Coronary artery (tissue), 2 donors: ENCODE results near the gene CPLX3.

Source experiments
- DNase-seq: peaks from one replicate; pipeline ENCODE4 v3.0.0-alpha.2; 2017; ENCODE audit warnings: low spot score
- H3K27ac ChIP-seq, 2 donors: fragments of 200-600 bp; sonication (generic); one replicate each; pipeline ENCODE4 v1.5.1; 2016 to 2019
- H3K4me3 ChIP-seq: fragments of 200-600 bp; sonication (generic); 2 replicates; pipeline ENCODE4 v1.5.1; 2016; ENCODE audit warnings: mild to moderate bottlenecking, moderate library complexity
- CTCF ChIP-seq: fragments of 200-600 bp; sonication (generic); IDR thresholded peaks from one replicate; pipeline ENCODE4 v1.5.1; 2019; ENCODE audit warnings: antibody characterized with exemption

The CPLX3 gene

GRCh38 chr15:74845208-74845568 lies 18.8 kb downstream of the CPLX3 start:
- no peak for TF ChIP-seq CTCF
- Histone ChIP-seq H3K4me3 (no peak overlapping the region), H3K27ac (no peak overlapping the region)
- no peak for DNase-seq

GRCh38 chr15:74845581-74845980 lies 19.2 kb downstream of the CPLX3 start:
- H3K27ac ChIP-seq, result no peak overlapping the region
- no peak for TF ChIP-seq CTCF
- H3K4me3 ChIP-seq, result no peak overlapping the region
- no peak for DNase-seq

GRCh38 chr15:74847432-74847831 lies 21.0 kb downstream of the CPLX3 start:
- Histone ChIP-seq H3K27ac (no peak overlapping the region), H3K4me3 (no peak overlapping the region)
- no peak for DNase-seq
- TF ChIP-seq CTCF, result no peak

- no peak for TF ChIP-seq CTCF
- no peak for DNase-seq
- no peak overlapping the region for H3K27ac ChIP-seq
Measured at GRCh38 chr15:74850393-74850792, 24.0 kb downstream of the CPLX3 start.

GRCh38 chr15:74851960-74852359 lies 25.5 kb downstream of the CPLX3 start:
- no peak for DNase-seq
- TF ChIP-seq CTCF, result no peak
- no peak overlapping the region for H3K27ac ChIP-seq
- no peak overlapping the region for H3K4me3 ChIP-seq

More at GRCh38 chr15:74850393-74850792, 24.0 kb downstream of the CPLX3 start:
- H3K4me3 ChIP-seq, result no peak overlapping the region

GRCh38 chr15:74854453-74855022 lies 28.1 kb downstream of the CPLX3 start:
- DNase-seq, result no peak
- no peak overlapping the region for H3K27ac ChIP-seq
- no peak for TF ChIP-seq CTCF
- no peak overlapping the region for H3K4me3 ChIP-seq

- no peak overlapping the region for H3K27ac ChIP-seq
- DNase-seq, result no peak
- no peak for TF ChIP-seq CTCF
- H3K4me3 ChIP-seq, result no peak overlapping the region
Measured at GRCh38 chr15:74855857-74856256, 29.4 kb downstream of the CPLX3 start.
